ENCODE results near the gene EIF2B2.
A peak's percentile ranks its signal among the peaks of the same experiment; 100 is the strongest.

Gene EIF2B2

DNA sequence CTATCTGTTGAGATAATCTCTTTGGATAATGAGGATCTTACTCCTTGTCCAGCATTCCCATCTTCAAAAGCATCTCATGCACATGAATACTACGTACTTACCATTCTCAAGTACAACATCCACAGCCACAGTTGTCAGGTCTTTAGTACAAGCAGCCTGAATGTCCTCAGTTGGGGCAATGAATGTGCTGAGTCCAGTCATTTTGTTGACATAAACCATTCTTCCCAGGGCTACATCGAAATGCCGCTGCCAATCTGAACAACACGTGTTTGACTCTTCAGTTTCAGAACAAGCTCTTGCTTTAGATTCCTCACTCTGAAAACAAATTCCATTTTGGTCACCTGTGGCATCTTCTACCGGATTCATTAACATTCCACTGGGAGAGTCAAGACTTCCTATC, 43.6 kb downstream of the EIF2B2 start:
- DNase-seq = no peak

DNA sequence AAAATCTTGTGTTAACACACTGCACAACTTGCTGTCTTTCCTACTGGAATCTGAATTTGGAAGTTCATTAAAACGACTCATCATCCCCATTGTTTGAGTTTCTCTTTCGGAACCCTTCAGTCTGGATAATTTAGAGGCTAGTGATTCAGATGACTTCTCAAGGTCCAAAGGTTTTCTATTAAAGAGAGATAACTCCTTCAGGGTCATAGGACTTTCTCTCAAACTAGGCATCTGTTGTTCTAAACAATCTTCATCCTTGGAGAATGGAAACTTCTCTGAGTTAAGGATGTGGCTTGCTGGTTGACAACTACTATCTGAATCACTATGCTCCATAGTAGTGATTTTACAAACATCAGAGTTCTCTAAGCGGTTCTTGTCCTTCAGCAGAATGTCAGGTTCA, 44.2 kb downstream of the EIF2B2 start:
- DNase-seq = no peak

DNA sequence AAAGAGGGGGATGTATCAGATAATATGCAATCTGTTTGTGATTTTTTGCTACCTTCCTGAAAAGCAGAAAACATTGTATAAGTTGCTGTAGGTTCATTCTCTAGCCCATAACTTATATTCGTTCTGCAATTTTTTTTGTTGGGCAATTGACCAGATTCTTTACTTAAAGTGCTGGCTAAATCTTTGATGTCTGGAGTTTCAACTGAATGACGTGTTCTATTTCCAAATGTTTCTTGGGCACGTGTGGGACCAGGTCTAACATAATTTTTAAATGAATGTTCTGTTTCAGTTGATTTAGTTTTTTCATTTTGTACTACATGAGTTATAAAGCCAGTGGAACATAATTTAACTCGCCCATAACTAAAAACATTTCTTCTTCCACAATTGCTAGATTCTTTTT, 44.8 kb downstream of the EIF2B2 start:
- DNase-seq = no peak

DNA sequence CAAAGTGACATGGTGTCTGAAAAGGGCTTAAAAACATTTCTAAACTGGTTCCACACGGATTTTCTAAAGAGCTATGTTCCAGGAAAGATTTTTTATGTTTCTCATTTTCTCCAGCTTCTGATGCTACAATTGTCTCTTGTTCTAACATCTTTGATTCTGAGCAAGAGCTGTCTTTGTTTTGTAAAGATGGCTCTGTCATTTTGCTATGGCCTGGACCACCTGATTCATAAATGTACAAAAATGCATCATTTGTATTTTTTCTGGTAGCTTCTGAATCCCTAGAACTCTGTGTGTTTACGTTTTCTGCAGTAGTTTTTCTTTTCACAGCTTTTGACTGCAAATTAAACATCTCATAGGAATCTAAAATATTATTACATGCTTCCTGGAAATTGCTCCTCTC, 45.4 kb downstream of the EIF2B2 start:
- no peak for DNase-seq

DNA sequence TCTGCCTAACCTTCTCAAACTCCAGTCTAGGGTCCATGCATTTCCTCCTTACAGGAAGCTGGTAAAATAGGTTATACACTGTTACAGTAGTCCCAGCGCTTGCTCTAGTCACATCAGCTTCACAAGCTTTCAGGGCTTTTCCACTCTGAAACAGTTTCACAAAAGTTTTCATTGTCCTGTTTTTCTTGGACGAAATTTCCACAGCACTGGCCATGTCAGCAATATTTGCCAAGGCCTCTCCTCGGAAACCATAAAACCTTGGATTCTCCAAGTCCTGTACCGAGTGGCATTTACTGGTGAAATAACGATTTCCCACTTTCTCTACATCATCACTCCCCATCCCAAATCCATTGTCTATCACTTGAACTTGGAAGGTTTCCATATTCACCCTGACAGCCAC, 46.4 kb downstream of the EIF2B2 start:
- DNase-seq = no peak

DNA sequence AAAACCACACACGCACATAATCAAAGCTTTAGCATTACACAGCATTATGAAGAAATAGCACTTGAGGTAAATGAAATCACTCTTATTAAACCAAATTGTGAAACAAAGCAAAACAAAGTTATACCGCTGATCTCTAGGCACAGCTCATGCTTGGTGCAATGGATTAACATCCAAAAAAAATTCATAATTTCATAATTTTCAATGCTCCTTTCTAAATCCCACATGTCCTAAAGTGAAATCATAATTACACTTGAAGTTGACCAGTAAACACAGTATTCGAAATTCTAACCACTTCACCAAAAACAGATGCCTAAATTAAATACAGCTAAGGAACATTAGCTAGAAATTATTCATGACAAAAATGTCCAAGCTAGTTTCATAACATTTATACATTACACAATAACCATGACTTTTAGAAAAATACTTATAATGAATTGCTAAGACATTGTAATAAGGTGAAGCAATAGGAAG, 47.0 kb downstream of the EIF2B2 start:
- DNase-seq = no peak

DNA sequence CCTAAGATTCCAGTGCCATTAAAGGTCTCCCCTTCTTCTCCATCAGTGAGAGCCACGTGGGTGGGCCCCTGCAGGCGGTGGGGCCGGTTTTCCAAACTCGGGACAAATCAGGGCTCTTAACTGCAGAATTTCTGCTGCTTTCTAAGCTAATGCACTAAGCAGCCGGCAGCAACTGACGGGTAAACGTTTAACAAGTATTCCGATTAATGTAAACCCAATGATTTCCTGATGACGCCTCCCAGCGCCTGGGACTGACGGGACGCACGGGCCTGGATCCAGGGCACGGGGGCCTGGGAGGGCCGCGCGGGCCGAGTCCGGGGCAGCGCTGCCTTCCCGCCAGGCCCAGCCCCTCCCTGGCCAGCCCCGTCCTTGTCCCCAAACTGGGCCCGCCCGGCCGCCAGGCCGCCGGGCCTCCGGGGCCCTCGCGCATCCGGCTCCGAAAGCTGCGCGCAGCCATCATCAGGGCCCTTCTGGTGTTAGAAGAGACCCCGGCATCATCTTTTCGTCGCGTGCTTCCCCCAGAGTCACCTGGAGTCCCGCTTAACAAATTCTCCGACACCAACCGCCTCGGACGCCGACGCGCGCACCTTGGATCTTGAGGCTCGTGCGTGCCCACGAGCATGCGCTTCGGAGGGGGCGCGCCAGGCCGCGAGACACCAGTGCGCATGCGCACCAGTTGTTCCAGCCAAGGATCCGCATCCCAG, 48.3 kb downstream of the EIF2B2 start, which contains the start of gene MLH3:
Gene MLH3, minus strand, starts transcription at position 616 of the 704 bp plus-strand sequence. CDS start 1,812 bp downstream, outside the sequence.
- peak; percentile 74 for DNase-seq

DNA sequence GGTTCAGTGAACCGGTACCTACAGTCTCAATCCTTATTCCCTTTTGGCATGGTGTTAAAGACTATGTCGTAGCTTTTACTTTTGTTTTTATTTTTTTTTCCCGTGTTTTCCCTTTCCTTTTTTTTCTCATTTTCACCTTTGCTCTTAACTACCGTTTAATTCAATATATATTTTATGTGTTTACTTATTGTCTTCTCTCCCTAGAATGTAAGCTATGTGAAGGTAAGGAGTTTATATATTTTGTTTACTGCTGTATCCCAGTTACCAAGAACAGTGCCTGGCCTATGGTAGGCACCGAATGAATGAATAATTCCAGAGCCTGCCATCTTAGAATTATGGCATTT, 48.8 kb downstream of the EIF2B2 start:
- DNase-seq = no peak

DNA sequence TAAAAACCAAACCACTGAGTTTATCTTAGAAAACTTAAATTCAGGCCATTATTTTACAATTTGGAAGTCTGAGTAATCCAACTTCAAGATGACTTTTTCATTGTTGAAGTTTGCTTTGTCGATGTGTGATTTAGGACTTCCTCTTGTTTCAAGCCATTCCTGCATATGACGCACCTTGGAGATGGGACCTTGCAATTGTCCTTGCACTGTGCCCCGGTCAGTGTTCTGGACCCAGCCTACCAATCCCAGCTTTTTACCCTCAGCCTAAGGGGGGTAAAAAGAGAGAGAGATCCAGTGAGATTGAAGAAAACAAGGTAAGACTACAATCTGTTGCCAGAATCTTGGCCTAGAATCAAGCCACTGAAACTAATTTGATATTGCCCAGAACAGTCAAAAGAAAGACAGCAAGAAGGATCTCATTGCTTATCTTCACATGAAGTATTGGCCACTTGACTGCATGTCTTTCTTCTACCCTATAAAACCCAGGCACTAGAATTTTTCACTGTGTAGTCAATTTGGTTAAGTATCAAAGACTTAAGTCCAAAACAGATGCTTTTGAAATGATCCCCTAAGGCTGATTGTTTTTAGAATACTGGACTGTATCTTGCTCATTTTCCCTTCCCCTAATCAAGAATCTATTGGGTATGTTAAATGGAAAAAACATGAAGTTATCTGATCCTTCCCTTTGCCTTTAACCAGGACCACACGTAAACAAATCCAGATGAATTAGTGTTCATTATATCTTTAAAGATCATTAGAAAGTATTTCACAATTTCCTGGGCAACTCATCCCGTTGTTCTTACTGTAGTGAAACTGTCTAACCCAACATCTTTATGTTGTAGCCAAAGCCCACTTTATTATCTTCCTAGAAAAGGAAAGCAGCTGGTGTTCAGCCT, 50.9 kb downstream of the EIF2B2 start:
- DNase-seq = no peak

DNA sequence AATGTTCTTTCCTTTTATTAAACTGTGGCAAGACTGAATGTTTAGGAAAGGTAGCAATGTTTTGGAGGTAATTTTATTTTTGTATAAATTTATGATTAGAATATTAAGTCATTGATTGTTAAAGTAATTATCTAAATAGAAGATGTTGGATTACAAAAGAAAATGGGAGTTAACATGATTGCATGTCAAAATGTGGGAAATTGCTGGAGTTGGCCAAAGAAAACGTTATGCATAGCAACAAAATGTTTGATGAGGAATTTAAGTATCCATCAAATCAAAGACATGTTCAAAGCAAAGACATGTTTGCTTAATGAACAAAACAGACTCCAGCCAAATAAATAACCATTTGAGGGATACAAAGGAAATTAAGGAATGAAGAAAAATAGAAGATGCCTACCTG, 51.7 kb downstream of the EIF2B2 start:
- no peak for DNase-seq

DNA sequence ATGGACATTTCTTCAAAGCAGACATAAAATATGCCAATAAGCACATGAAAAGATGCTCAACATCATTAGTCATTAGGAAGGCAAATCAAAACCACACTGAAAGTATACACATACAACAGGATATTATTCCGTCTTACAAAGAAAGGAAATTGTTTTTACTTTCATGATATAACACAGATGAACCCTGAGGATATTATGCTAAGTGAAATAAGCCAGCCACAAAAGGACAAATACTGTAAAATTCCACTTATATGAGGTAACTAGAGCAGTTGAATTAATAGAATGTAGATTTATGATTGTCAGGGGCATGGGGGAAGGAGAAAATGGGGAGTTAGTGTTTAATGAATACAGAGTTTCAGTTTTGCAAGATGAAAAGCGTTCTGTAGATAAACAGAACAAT, 56.9 kb downstream of the EIF2B2 start:
- DNase-seq = no peak

DNA sequence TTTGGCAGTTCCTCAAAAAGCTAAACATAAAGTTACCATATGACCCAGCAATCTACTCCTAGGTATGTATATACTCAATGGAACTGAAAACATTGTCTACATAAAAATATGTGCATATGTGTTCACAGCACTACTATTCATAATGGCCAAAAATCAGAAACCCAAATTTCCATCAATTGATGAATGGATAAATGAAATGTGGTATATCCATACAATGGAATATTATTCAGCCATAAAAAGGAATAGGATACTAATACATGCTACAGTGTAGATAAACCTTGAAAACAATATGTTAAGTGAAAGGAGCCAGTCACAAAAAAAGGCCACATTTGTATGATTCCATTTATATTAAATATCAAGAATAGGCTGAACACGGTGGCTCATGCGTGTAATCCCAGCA, 57.7 kb downstream of the EIF2B2 start:
- no peak for DNase-seq
